H4 (cell line): ENCODE results near the gene VTN. TPM values are rescaled to one million over a fixed set of nuclear protein-coding genes. Genes with fewer than 3 reads are reported as not detected.

Source experiments
- DNase-seq: peaks from one replicate; pipeline ENCODE4 v3.0.0-alpha.2; 2015; ENCODE audit warnings: low spot score
- total RNA-seq: library from RNA; depleted of rRNA; stranded (reverse); fragments of >200 nt; shearing (Covaris generic); gene quantifications from 2 replicates; pipeline ENCODE4 v1.2.3, GENCODE V29; 2014

VTN gene
- total RNA-seq, 1 experiment from 2014 or later, result not detected

- no peak for DNase-seq
Measured at GRCh38 chr17:28395426-28395825, 25.3 kb upstream of the VTN start.

- DNase-seq, result no peak
Measured at GRCh38 chr17:28394337-28395116, 24.4 kb upstream of the VTN start.

GRCh38 chr17:28392491-28392890, 22.4 kb upstream of the VTN start:
- DNase-seq, result no peak

GRCh38 chr17:28391401-28391800, 21.3 kb upstream of the VTN start:
- no peak for DNase-seq

GRCh38 chr17:28390984-28391383, 20.9 kb upstream of the VTN start:
- no peak for DNase-seq

GRCh38 chr17:28390563-28390962, 20.5 kb upstream of the VTN start:
- no peak for DNase-seq

- no peak for DNase-seq
Measured at GRCh38 chr17:28390141-28390540, 20.0 kb upstream of the VTN start.

- DNase-seq, result no peak
Measured at GRCh38 chr17:28388106-28388505, 18.0 kb upstream of the VTN start.

GRCh38 chr17:28386391-28386790, 16.3 kb upstream of the VTN start:
- DNase-seq, result no peak

GRCh38 chr17:28385406-28385805, 15.3 kb upstream of the VTN start:
- no peak for DNase-seq

GRCh38 chr17:28385037-28385400, 14.9 kb upstream of the VTN start:
- DNase-seq, result no peak

GRCh38 chr17:28384281-28385036, 14.4 kb upstream of the VTN start:
- DNase-seq, result no peak

GRCh38 chr17:28381141-28381825, 11.2 kb upstream of the VTN start:
- no peak for DNase-seq

- peak; percentile 85 for DNase-seq
Measured at GRCh38 chr17:28379814-28380801, 10.0 kb upstream of the VTN start.

GRCh38 chr17:28372945-28373274, 2.8 kb upstream of the VTN start:
- DNase-seq, result no peak

- no peak for DNase-seq
Measured at GRCh38 chr17:28372203-28372944, 2.3 kb upstream of the VTN start.

- peak; percentile 92 for DNase-seq
Measured at GRCh38 chr17:28371245-28372202, 1.4 kb upstream of the VTN start, which contains the start of gene SARM1. Gene SARM1 (plus strand): TSS chr17:28371694. CDS start chr17:28372033, 339 bp downstream.

- DNase-seq, result no peak
Measured at GRCh38 chr17:28370744-28371103, 617 bp upstream of the VTN start.

- no peak for DNase-seq
Measured at GRCh38 chr17:28369684-28370034, 448 bp downstream of the VTN start.
